GM12801 (cell line): ENCODE results near the gene DPEP3.
A peak's percentile ranks its signal among the peaks of the same experiment; 100 is the strongest.

Experiments
- TF ChIP-seq, protein P1 (sequence below): IDR thresholded peaks from one replicate; pipeline ENCODE4 v1.5.1; 2011; ENCODE audit warnings: control low read depth; ENCODE audit not compliant: insufficient read length; ENCODE audit errors: extremely low read depth

The DPEP3 gene

DNA sequence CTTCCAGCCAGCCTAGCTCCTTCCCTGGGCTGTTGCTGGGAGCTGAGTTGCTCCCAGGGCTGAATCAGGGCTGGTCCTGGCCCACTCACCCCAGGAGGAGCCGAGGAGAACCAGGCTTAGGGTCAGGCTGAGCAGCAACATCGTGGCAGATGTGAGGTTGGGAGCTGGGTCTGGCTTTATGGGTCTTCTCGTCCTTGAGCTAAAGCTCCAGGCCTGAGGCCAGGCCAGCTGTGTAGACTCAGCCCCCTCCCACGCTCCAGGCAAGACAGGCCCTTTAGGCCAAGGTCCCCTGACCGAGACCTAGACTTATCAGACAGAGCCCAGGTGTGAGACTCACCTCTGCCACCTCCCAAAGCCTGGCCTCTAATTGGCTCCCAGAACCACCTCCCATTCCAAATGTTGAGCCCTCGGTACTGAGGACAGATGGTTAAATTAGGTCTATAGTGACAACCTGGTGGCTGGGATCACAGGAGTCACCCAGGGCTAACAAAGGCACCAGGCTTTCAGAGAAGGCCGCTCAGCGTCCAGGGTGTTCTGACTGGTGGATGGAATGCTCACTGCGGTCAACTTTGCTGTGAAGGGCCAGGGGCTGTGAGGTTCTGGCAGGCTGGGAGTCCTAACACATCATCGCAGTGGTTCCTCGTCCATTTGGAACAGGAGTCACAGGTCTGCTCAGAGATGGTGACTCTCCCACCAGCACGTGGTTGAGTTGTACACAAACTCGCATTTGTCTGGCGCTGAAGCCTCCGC is 48.4 kb downstream of the DPEP3 start, which contains the start of gene CTRL:
Gene CTRL (minus strand): TSS at position 151 of the 750 bp plus-strand sequence. CDS start 10 bp downstream, at position 141.
- TF ChIP-seq, protein P1, sequence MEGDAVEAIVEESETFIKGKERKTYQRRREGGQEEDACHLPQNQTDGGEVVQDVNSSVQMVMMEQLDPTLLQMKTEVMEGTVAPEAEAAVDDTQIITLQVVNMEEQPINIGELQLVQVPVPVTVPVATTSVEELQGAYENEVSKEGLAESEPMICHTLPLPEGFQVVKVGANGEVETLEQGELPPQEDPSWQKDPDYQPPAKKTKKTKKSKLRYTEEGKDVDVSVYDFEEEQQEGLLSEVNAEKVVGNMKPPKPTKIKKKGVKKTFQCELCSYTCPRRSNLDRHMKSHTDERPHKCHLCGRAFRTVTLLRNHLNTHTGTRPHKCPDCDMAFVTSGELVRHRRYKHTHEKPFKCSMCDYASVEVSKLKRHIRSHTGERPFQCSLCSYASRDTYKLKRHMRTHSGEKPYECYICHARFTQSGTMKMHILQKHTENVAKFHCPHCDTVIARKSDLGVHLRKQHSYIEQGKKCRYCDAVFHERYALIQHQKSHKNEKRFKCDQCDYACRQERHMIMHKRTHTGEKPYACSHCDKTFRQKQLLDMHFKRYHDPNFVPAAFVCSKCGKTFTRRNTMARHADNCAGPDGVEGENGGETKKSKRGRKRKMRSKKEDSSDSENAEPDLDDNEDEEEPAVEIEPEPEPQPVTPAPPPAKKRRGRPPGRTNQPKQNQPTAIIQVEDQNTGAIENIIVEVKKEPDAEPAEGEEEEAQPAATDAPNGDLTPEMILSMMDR: no peak

DNA sequence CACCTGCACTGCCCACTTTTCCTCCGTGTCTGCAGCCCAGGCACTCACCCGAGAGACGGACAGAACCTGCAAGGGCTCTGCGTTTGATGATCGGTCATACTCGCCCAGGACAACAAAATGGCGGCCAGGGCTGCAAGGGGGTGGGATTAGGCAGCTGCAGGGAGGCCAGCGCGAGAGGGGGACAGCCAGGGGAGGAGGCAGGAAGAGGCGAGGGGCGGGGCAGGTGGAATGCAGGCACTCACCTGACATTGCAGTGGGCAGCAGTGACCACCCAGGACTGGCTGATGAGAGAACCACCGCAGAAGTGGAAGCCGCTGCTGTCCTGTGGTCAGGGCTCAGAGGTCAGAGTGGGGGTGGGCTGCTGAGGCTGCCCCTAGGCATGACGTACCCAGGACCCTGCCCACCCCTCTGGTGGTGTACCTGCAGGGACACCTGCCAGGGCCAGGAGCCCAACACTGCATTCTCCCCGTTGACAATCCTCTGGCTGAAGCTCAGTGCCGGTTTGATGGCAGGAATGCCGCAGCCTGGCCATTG is 49.6 kb downstream of the DPEP3 start:
- TF ChIP-seq, protein P1: no peak

DNA sequence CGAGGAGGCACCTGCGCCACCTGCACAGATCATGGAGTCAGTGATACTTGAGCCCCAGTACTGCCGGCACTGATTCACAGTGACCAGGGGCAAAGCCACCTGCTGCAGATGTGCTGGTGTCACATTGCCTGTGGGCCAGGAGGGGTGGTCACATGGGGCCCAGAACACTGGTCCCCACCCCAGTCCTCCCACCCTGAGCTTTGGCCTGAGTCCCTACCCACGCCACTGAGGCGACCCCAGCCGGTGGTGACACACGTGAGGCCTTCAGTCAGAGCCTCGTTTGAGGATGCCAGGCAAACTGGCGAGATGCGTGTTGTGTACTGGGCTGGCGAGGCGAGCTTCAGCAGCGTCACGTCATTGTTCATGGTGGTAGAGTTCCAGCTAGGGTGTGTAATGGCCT is 50.1 kb downstream of the DPEP3 start:
- TF ChIP-seq, protein P1: no peak

DNA sequence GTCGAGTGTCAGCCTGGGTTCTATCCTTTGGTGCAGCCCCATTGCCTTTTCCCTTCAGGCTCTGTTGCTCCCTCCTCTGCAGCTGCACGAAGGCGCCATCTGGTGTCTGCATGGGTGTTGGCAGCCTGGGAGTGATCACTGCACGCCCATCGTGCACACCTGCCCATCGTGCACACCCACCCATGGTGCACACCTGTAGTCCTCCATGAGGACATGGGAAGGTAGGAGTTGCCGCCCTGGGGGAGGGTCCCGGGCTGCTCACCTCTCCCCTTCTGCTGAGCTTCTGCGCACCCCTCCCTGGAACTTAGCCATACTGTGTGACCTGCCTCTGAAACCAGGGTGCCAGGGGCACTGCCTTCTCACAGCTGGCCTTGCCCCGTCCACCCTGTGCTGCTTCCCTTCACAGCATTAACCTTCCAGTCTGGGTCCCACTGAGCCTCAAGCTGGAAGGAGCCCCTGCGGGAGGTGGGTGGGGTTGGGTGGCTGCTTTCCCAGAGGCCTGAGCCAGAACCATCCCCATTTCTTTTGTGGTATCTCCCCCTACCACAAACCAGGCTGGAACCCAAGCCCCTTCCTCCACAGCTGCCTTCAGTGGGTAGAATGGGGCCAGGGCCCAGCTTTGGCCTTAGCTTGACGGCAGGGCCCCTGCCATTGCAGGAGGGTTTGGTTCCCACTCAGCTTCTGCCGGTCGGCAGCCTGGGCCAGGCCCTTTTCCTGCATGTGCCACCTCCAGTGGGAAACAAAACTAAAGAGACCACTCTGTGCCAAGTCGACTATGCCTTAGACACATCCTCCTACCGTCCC is 51.5 kb downstream of the DPEP3 start:
- TF ChIP-seq, protein P1: peak; percentile 71

DNA sequence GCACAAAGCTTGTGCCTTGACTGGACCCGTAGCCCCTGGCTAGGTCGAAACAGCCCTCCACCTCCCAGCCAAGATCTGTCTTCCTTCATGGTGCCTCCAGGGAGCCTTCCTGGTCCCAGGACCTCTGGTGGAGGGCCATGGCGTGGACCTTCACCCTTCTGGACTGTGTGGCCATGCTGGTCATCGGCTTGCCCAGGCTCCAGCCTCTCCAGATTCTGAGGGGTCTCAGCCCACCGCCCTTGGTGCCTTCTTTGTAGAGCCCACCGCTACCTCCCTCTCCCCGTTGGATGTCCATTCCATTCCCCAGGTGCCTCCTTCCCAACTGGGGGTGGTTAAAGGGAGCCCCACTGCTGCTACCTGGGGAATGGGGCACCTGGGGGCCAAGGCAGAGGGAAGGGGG is 52.2 kb downstream of the DPEP3 start:
- TF ChIP-seq, protein P1: no peak

DNA sequence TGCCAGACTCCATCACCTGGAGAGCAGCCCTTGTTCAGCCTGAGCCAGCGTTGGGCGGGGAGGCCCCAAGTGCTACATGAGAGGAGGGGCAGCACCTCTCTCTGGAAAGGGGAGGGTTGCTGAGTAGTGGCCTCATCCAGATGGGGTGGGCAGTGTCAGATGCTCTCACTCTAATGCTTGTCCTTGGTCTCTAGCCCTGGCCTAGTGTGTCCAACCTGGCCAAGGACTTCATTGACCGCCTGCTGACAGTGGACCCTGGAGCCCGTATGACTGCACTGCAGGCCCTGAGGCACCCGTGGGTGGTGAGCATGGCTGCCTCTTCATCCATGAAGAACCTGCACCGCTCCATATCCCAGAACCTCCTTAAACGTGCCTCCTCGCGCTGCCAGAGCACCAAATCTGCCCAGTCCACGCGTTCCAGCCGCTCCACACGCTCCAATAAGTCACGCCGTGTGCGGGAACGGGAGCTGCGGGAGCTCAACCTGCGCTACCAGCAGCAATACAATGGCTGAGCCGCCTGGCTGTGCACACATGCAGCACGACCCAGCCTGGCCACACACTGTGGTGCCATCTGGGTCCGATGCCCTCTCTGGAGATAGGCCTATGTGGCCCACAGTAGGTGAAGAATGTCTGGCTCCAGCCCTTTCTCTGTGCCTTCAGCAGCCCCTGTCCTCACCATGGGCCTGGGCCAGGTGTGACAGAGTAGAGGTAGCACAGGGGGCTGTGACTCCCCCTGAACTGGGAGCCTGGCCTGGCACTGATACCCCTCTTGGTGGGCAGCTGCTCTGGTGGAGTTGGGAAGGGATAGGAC is 53.0 kb downstream of the DPEP3 start:
- TF ChIP-seq, protein P1: no peak
